Measurements from ENCODE around the gene ETNK2.

The ETNK2 gene

GRCh38 chr1:204196068-204196795, 44.4 kb upstream of the ETNK2 start, which contains the start of gene KISS1:
KISS1 (minus strand) TSS chr1:204196491; CDS start chr1:204192876, 3,615 bp downstream.
- Mint-ChIP-seq H3K27me3 (ENCODE audit: low read depth, poor library complexity) (peaks cover 86% of the 10 kb centered on the region), H3K4me1 (peaks cover 9% of the 10 kb centered on the region), H3K4me3 (no peak within 1 kb of the TSS), H3K27ac (no peak within 1 kb of the TSS), H3K9me3 (no peaks in the 10 kb centered on the region), H3K36me3 (ENCODE audit: low read depth) (no peaks in the 10 kb centered on the region)
- TF ChIP-seq CTCF (IDR thresholded peaks at IDR 0.05), result no peak
- DNase-seq, result no peak

GRCh38 chr1:204194771-204195170, 42.9 kb upstream of the ETNK2 start:
- no peaks in the 10 kb centered on the region for H3K36me3 Mint-ChIP-seq (ENCODE audit: low read depth)
- peaks cover 91% of the 10 kb centered on the region for H3K27me3 Mint-ChIP-seq (ENCODE audit: low read depth, poor library complexity)
- no peak for TF ChIP-seq CTCF (IDR thresholded peaks at IDR 0.05)
- no peak overlapping the region for H3K27ac Mint-ChIP-seq
- peaks cover 21% of the 10 kb centered on the region for H3K4me1 Mint-ChIP-seq
- no peak for DNase-seq
- H3K9me3 Mint-ChIP-seq, result no peaks in the 10 kb centered on the region
- no peak overlapping the region for H3K4me3 Mint-ChIP-seq

GRCh38 chr1:204194080-204194479, 42.2 kb upstream of the ETNK2 start:
- peaks cover 28% of the 10 kb centered on the region for H3K4me1 Mint-ChIP-seq
- H3K9me3 Mint-ChIP-seq, result no peaks in the 10 kb centered on the region

GRCh38 chr1:204192589-204193352, 40.9 kb upstream of the ETNK2 start:
- DNase-seq, result no peak
- no peak for TF ChIP-seq CTCF (IDR thresholded peaks at IDR 0.05)
- Mint-ChIP-seq H3K27me3 (ENCODE audit: low read depth, poor library complexity) (peaks cover 93% of the 10 kb centered on the region), H3K27ac (no peak overlapping the region), H3K36me3 (ENCODE audit: low read depth) (no peaks in the 10 kb centered on the region), H3K4me3 (no peak overlapping the region), H3K9me3 (no peaks in the 10 kb centered on the region), H3K4me1 (peaks cover 30% of the 10 kb centered on the region)

More at GRCh38 chr1:204194080-204194479, 42.2 kb upstream of the ETNK2 start:
- TF ChIP-seq CTCF (IDR thresholded peaks at IDR 0.05), result no peak
- Mint-ChIP-seq H3K4me3 (no peak overlapping the region), H3K27ac (no peak overlapping the region), H3K36me3 (ENCODE audit: low read depth) (no peaks in the 10 kb centered on the region), H3K27me3 (ENCODE audit: low read depth, poor library complexity) (peaks cover 93% of the 10 kb centered on the region)
- no peak for DNase-seq

- TF ChIP-seq CTCF (IDR thresholded peaks at IDR 0.05), result no peak
- Mint-ChIP-seq H3K36me3 (ENCODE audit: low read depth) (no peaks in the 10 kb centered on the region), H3K9me3 (no peaks in the 10 kb centered on the region), H3K4me3 (no peak overlapping the region), H3K27me3 (ENCODE audit: low read depth, poor library complexity) (peaks cover 93% of the 10 kb centered on the region), H3K4me1 (peaks cover 32% of the 10 kb centered on the region), H3K27ac (no peak overlapping the region)
- no peak for DNase-seq
Observed at GRCh38 chr1:204192046-204192445, 40.2 kb upstream of the ETNK2 start.

All from nephron progenitor cell (in vitro differentiated cells).